Left lobe of liver (tissue), 2 donors: ENCODE results near the gene TBC1D22A. TPM values are rescaled to one million over a fixed set of nuclear protein-coding genes. Genes with fewer than 3 reads are reported as not detected.

Experiments used
- ATAC-seq: fragments of 200-7000 bp; cut with Tn5 transposase; one replicate; pipeline ENCODE4 v1.9.1; 2020; ENCODE audit warnings: mild to moderate bottlenecking, moderate library complexity
- DNase-seq: peaks from one replicate; pipeline ENCODE4 v3.0.0-alpha.2; 2020; ENCODE audit warnings: low spot score
- total RNA-seq: library from RNA; stranded (reverse); gene quantifications from one replicate; pipeline ENCODE4 v1.2.1, GENCODE V29; 2021
- donor health status: DM: no; HTN: no; CAD: no; lungs with moderate emphysema.
- donor health status: DM: no; HTN: yes; CAD: no.

The TBC1D22A gene
- total RNA-seq, 1 donor from 2014 or later, result 12.4 TPM

GRCh38 chr22:47209547-47210023, 447.1 kb downstream of the TBC1D22A start:
- DNase-seq (peak; percentile 35), ATAC-seq (no peak)

GRCh38 chr22:47210112-47210657, 447.7 kb downstream of the TBC1D22A start:
- DNase-seq (peak; percentile 35), ATAC-seq (no peak)

- DNase-seq, result peak; percentile 15
- no peak for ATAC-seq
These were observed 448.2 kb downstream of the TBC1D22A start for GRCh38 chr22:47210686-47211085.

GRCh38 chr22:47213571-47214230, 451.3 kb downstream of the TBC1D22A start:
- DNase-seq, result peak; percentile 45
- peak; percentile 73 for ATAC-seq

- DNase-seq, result peak; percentile 12
- ATAC-seq, result no peak
These were observed 453.4 kb downstream of the TBC1D22A start for GRCh38 chr22:47215851-47216250.

GRCh38 chr22:47218671-47219070, 456.2 kb downstream of the TBC1D22A start:
- ATAC-seq, result no peak
- peak; percentile 23 for DNase-seq

- ATAC-seq (no peak), DNase-seq (peak; percentile 16)
These were observed 457.3 kb downstream of the TBC1D22A start for GRCh38 chr22:47219789-47220188.

GRCh38 chr22:47220752-47221151, 458.3 kb downstream of the TBC1D22A start:
- ATAC-seq (no peak), DNase-seq (peak; percentile 3)

GRCh38 chr22:47221840-47222615, 459.6 kb downstream of the TBC1D22A start:
- no peak for ATAC-seq
- DNase-seq, result peak; percentile 33

Other genes starting within 250 kb of the TBC1D22A start
- 8.4 TPM for gene CELSR1, start 225.0 kb upstream of the TBC1D22A start, total RNA-seq
- 42.5 TPM for gene GRAMD4, start 142.3 kb upstream of the TBC1D22A start, total RNA-seq
- 22.0 TPM for gene CERK, start 24.4 kb upstream of the TBC1D22A start, total RNA-seq